Measurements from ENCODE around the gene SRSF6. TPM values are rescaled to one million over a fixed set of nuclear protein-coding genes. Genes with fewer than 3 reads are reported as not detected.

The SRSF6 gene
- 298 to 316 TPM (median 309 TPM) in 3 replicates for total RNA-seq

GRCh38 chr20:43457640-43458421 lies at the start of gene SRSF6:
Gene SRSF6 (plus strand): TSS chr20:43457896. CDS start chr20:43458034, 138 bp downstream.
- no peak for TF ChIP-seq CTCF (IDR thresholded peaks at IDR 0.05; ENCODE audit: unreplicated experiment)
- H3K27me3 Mint-ChIP-seq (ENCODE audit: low read depth), result peaks cover 18% of the 10 kb centered on the region
- H3K4me3 Mint-ChIP-seq, result peak within 1 kb of the TSS; percentile 88
- peak within 1 kb of the TSS; percentile 100 for H3K27ac Mint-ChIP-seq
- peak; percentile 87 to 95 for DNase-seq (ENCODE audit: low spot score in 2 of 2, unreplicated experiment in 2 of 2)
- peaks cover 27% of the 10 kb centered on the region for H3K4me1 Mint-ChIP-seq
- peaks cover 24% of the 10 kb centered on the region for H3K36me3 Mint-ChIP-seq
- H3K9me3 Mint-ChIP-seq, result no peaks in the 10 kb centered on the region

GRCh38 chr20:43408848-43409576 lies 48.7 kb upstream of the SRSF6 start:
- H3K27ac Mint-ChIP-seq, result no peak overlapping the region
- peaks cover 40% of the 10 kb centered on the region for H3K9me3 Mint-ChIP-seq
- no peak overlapping the region for H3K4me3 Mint-ChIP-seq
- peak; percentile 19 for TF ChIP-seq CTCF (IDR thresholded peaks at IDR 0.05; ENCODE audit: unreplicated experiment)
- no peak for DNase-seq (ENCODE audit: low spot score in 2 of 2, unreplicated experiment in 2 of 2)
- H3K36me3 Mint-ChIP-seq, result no peaks in the 10 kb centered on the region
- no peaks in the 10 kb centered on the region for H3K4me1 Mint-ChIP-seq
- H3K27me3 Mint-ChIP-seq (ENCODE audit: low read depth), result peaks cover 18% of the 10 kb centered on the region

GRCh38 chr20:43409577-43409913 lies 48.2 kb upstream of the SRSF6 start:
- TF ChIP-seq CTCF (IDR thresholded peaks at IDR 0.05; ENCODE audit: unreplicated experiment), result no peak
- no peak overlapping the region for H3K27ac Mint-ChIP-seq
- H3K27me3 Mint-ChIP-seq (ENCODE audit: low read depth), result peaks cover 18% of the 10 kb centered on the region
- H3K4me1 Mint-ChIP-seq, result no peaks in the 10 kb centered on the region
- no peak for DNase-seq (ENCODE audit: low spot score in 2 of 2, unreplicated experiment in 2 of 2)
- H3K36me3 Mint-ChIP-seq, result no peaks in the 10 kb centered on the region
- no peak overlapping the region for H3K4me3 Mint-ChIP-seq
- H3K9me3 Mint-ChIP-seq, result peaks cover 40% of the 10 kb centered on the region

- H3K4me1 Mint-ChIP-seq, result no peaks in the 10 kb centered on the region
- DNase-seq (ENCODE audit: low spot score in 2 of 2, unreplicated experiment in 2 of 2), result no peak
- no peak overlapping the region for H3K27ac Mint-ChIP-seq
- peaks cover 3% of the 10 kb centered on the region for H3K36me3 Mint-ChIP-seq
- TF ChIP-seq CTCF (IDR thresholded peaks at IDR 0.05; ENCODE audit: unreplicated experiment), result no peak
- peaks cover 30% of the 10 kb centered on the region for H3K9me3 Mint-ChIP-seq
- H3K27me3 Mint-ChIP-seq (ENCODE audit: low read depth), result peaks cover 2% of the 10 kb centered on the region
- no peak overlapping the region for H3K4me3 Mint-ChIP-seq
Measured at GRCh38 chr20:43415661-43416430, 41.9 kb upstream of the SRSF6 start.

GRCh38 chr20:43416591-43417228 lies 41.0 kb upstream of the SRSF6 start:
- no peak overlapping the region for H3K4me3 Mint-ChIP-seq
- H3K4me1 Mint-ChIP-seq, result no peaks in the 10 kb centered on the region
- H3K9me3 Mint-ChIP-seq, result peaks cover 29% of the 10 kb centered on the region
- no peak overlapping the region for H3K27ac Mint-ChIP-seq
- peaks cover 2% of the 10 kb centered on the region for H3K27me3 Mint-ChIP-seq (ENCODE audit: low read depth)
- no peak for DNase-seq (ENCODE audit: low spot score in 2 of 2, unreplicated experiment in 2 of 2)
- no peak for TF ChIP-seq CTCF (IDR thresholded peaks at IDR 0.05; ENCODE audit: unreplicated experiment)
- H3K36me3 Mint-ChIP-seq, result peaks cover 3% of the 10 kb centered on the region

Data from mesothelial cell of epicardium (in vitro differentiated cells).